ENCODE data around the gene DENND5B.

- TF ChIP-seq TAF1 (conservative IDR thresholded peaks at IDR 0.05) (no peak), JUND (IDR thresholded peaks at IDR 0.05) (no peak), NR2F2 (IDR thresholded peaks at IDR 0.05) (no peak), CTCF (IDR thresholded peaks at IDR 0.05; ENCODE audit: low read depth, low read length, missing input control) (no peak), MAX (IDR thresholded peaks at IDR 0.05) (no peak), SP1 (IDR thresholded peaks at IDR 0.05) (no peak), GABPA (IDR thresholded peaks at IDR 0.05 in 1 of 2, conservative IDR thresholded peaks at IDR 0.05 in 1 of 2) (no peak), RXRA (IDR thresholded peaks at IDR 0.05) (no peak), RAD21 (IDR thresholded peaks at IDR 0.05) (no peak), ZBTB33 (IDR thresholded peaks at IDR 0.05) (no peak), REST (IDR thresholded peaks at IDR 0.05) (no peak)
Observed at GRCh38 chr12:31393004-31393550, 197.9 kb downstream of the DENND5B start.

Measured in liver (tissue), 3 donors.